H1 (cell line): ENCODE results near the gene TSHZ2. TPM values are rescaled to one million over a fixed set of nuclear protein-coding genes. Genes with fewer than 3 reads are reported as not detected.

ENCODE experiments used
- CTCF ChIA-PET: fragments of 300-600 bp; sonication (Branson Sonifier 250); formaldehyde crosslinking; loops from one replicate; lab custom pipeline; 2021; ENCODE audit not compliant: partially characterized antibody; lab: Charles Lee
- POLR2A ChIA-PET: fragments of 300-600 bp; sonication (Branson Sonifier 250); formaldehyde crosslinking; loops from one replicate; lab custom pipeline; 2021; ENCODE audit warnings: inconsistent platforms; ENCODE audit not compliant: partially characterized antibody; lab: Charles Lee
- DNase-seq, 2 experiments: peaks; one replicate each; pipeline versions ENCODE4 v3.0.0 to v3.0.0-alpha.2; 2010 to 2022; ENCODE audit warnings: low spot score in 2 of 2, low read depth in 1 of 2, mixed read lengths in 1 of 2
- FAIRE-seq: peaks from 2 replicates; lab custom pipeline; 2011; peaks lifted over from hg19 to GRCh38; lab: Jason Lieb, UNC
- H2AFZ ChIP-seq: 2 replicates; pipeline ENCODE4 v1.8.1; 2012; ENCODE audit warnings: low read length, inconsistent platforms
- H2AK5ac ChIP-seq: 2 replicates; pipeline ENCODE4 v1.6.1; 2013; ENCODE audit warnings: low read depth, low read length
- H2BK120ac ChIP-seq: replicated peaks from 2 replicates; pipeline ENCODE3; 2013; ENCODE audit warnings: low read depth, low read length, inconsistent platforms
- H2BK12ac ChIP-seq: 2 replicates; pipeline ENCODE4 v1.6.1; 2013; ENCODE audit warnings: low read depth, low read length
- H2BK15ac ChIP-seq: 2 replicates; pipeline ENCODE4 v1.6.1; 2013; ENCODE audit warnings: low read length
- H2BK20ac ChIP-seq: 2 replicates; pipeline ENCODE4 v1.6.1; 2013; ENCODE audit warnings: low read length
- H2BK5ac ChIP-seq: 2 replicates; pipeline ENCODE4 v1.6.1; 2013; ENCODE audit warnings: low read depth, low read length
- H3K14ac ChIP-seq: 2 replicates; pipeline ENCODE4 v1.6.1; 2013; ENCODE audit warnings: inconsistent platforms; ENCODE audit not compliant: insufficient read length
- H3K18ac ChIP-seq: 2 replicates; pipeline ENCODE4 v1.6.1; 2013; ENCODE audit warnings: low read length; ENCODE audit errors: extremely low read depth
- H3K23ac ChIP-seq: 2 replicates; pipeline ENCODE4 v1.6.1; 2013; ENCODE audit warnings: inconsistent platforms; ENCODE audit not compliant: insufficient read length
- H3K23me2 ChIP-seq: 2 replicates; pipeline ENCODE4 v1.6.1; 2013; ENCODE audit warnings: low read depth, low read length
- H3K27ac ChIP-seq: 2 replicates; pipeline ENCODE4 v1.6.1; 2011; ENCODE audit warnings: low read depth, low read length, inconsistent platforms
- H3K27me3 ChIP-seq, 4 experiments: replicated peaks in 1 of 4; 1 replicate in 1 of 4; 2 replicates in 3 of 4; pipeline versions ENCODE4 v1.6.1 to v1.8.1; 2011 to 2013; ENCODE audit warnings: low read length in 3 of 4, mild to moderate bottlenecking in 3 of 4, inconsistent platforms in 2 of 4, mixed read lengths in 2 of 4, moderate library complexity in 1 of 4; ENCODE audit not compliant: control insufficient read depth in 3 of 4, insufficient read depth in 3 of 4; ENCODE audit errors: extremely low read depth in 1 of 4
- H3K36me3 ChIP-seq, 4 experiments: 2 replicates each; pipeline versions ENCODE4 v1.6.1 to v1.8.1; 2011 to 2013; ENCODE audit warnings: mild to moderate bottlenecking in 4 of 4, low read length in 3 of 4, moderate library complexity in 2 of 4, control low read depth in 1 of 4, inconsistent platforms in 1 of 4; ENCODE audit not compliant: insufficient read depth in 4 of 4, control insufficient read depth in 2 of 4
- H3K4ac ChIP-seq: replicated peaks from 2 replicates; pipeline ENCODE3; 2013; ENCODE audit warnings: low read length, low read depth, mixed read lengths, inconsistent platforms; ENCODE audit not compliant: insufficient read length
- H3K4me1 ChIP-seq, 4 experiments: replicated peaks in 1 of 4; 1 replicate in 1 of 4; 2 replicates in 3 of 4; pipeline versions ENCODE4 v1.6.1 to v1.8.1; 2011 to 2013; ENCODE audit warnings: low read length in 3 of 4, inconsistent platforms in 2 of 4, mixed read lengths in 1 of 4; ENCODE audit not compliant: insufficient read depth in 4 of 4, control insufficient read depth in 3 of 4
- H3K4me2 ChIP-seq, 2 experiments: 2 replicates each; pipeline versions ENCODE4 v1.6.1 to v1.8.1; 2011 to 2013; ENCODE audit warnings: low read depth in 2 of 2, low read length in 2 of 2, control low read depth in 1 of 2, inconsistent platforms in 1 of 2, mild to moderate bottlenecking in 1 of 2; ENCODE audit not compliant: insufficient read depth in 1 of 2
- H3K4me3 ChIP-seq, 4 experiments: fragments of 200-600, 300-600 bp in 1 of 4; sonication (generic), shearing (Covaris generic), sonication (Bioruptor Twin) in 1 of 4; 2 replicates each; pipeline versions ENCODE4 v1.5.1 to v1.8.1; 2011 to 2016; ENCODE audit warnings: low read length in 4 of 4, low read depth in 3 of 4, control low read depth in 2 of 4, inconsistent platforms in 2 of 4, mild to moderate bottlenecking in 2 of 4, mixed read lengths in 1 of 4, moderate library complexity in 1 of 4; ENCODE audit not compliant: insufficient read depth in 2 of 4; ENCODE audit errors: extremely low read depth in 1 of 4
- H3K56ac ChIP-seq: replicated peaks from 2 replicates; pipeline ENCODE3; 2013; ENCODE audit warnings: low read depth, mild to moderate bottlenecking, mixed read lengths, low read length, inconsistent platforms; ENCODE audit not compliant: insufficient read length
- H3K79me1 ChIP-seq: 2 replicates; pipeline ENCODE4 v1.6.1; 2013; ENCODE audit warnings: low read depth, low read length, control low read depth
- H3K79me2 ChIP-seq, 2 experiments: 2 replicates each; pipeline versions ENCODE4 v1.6.1 to v1.8.1; 2012 to 2013; ENCODE audit warnings: low read length in 2 of 2, mild to moderate bottlenecking in 2 of 2, inconsistent platforms in 1 of 2; ENCODE audit not compliant: insufficient read depth in 2 of 2, control insufficient read depth in 1 of 2
- H3K9ac ChIP-seq, 4 experiments: replicated peaks in 1 of 4; 1 replicate in 1 of 4; 2 replicates in 3 of 4; pipeline versions ENCODE4 v1.6.1 to v1.8.1; 2011 to 2013; ENCODE audit warnings: low read depth in 3 of 4, low read length in 3 of 4, control low read depth in 2 of 4, mild to moderate bottlenecking in 2 of 4, moderate library complexity in 2 of 4, inconsistent platforms in 1 of 4; ENCODE audit errors: extremely low read depth in 1 of 4
- H3K9me3 ChIP-seq, 2 experiments: 2 replicates each; pipeline versions ENCODE4 v1.6.1 to v1.8.1; 2012 to 2013; ENCODE audit warnings: mild to moderate bottlenecking in 2 of 2, moderate library complexity in 2 of 2, control low read depth in 1 of 2, inconsistent platforms in 1 of 2, low read depth in 1 of 2, low read length in 1 of 2, mixed read lengths in 1 of 2; ENCODE audit not compliant: insufficient read depth in 2 of 2
- H4K20me1 ChIP-seq, 2 experiments: replicated peaks in 1 of 2; 2 replicates each; pipeline versions ENCODE3 to v1.8.1; 2011 to 2013; ENCODE audit warnings: inconsistent platforms in 2 of 2, low read length in 2 of 2, mild to moderate bottlenecking in 1 of 2; ENCODE audit not compliant: insufficient read depth in 2 of 2, control insufficient read depth in 1 of 2
- H4K5ac ChIP-seq: 2 replicates; pipeline ENCODE4 v1.6.1; 2013; ENCODE audit warnings: low read length, low read depth, mixed read lengths, inconsistent platforms; ENCODE audit not compliant: insufficient read length
- H4K8ac ChIP-seq: 2 replicates; pipeline ENCODE4 v1.8.0; 2013; ENCODE audit warnings: mild to moderate bottlenecking, moderate library complexity, low read length, inconsistent platforms; ENCODE audit not compliant: insufficient read depth; ENCODE audit errors: extremely low read depth
- H4K91ac ChIP-seq: replicated peaks from 2 replicates; pipeline ENCODE3; 2013; ENCODE audit warnings: low read length, mixed read lengths, inconsistent platforms; ENCODE audit not compliant: insufficient read length
- ATF2 ChIP-seq: IDR thresholded peaks from 2 replicates; pipeline ENCODE4 v1.6.1; 2012; ENCODE audit warnings: low read length, inconsistent platforms
- BACH1 ChIP-seq: IDR thresholded peaks from 2 replicates; pipeline ENCODE4 v1.6.1; 2012; ENCODE audit warnings: low read length, improper control_type of control experiment
- BRCA1 ChIP-seq: IDR thresholded peaks from 2 replicates; pipeline ENCODE4 v1.6.1; 2012; ENCODE audit warnings: low read depth, low read length, improper control_type of control experiment
- CHD1 ChIP-seq: IDR thresholded peaks from 2 replicates; pipeline ENCODE4 v1.6.1; 2012; ENCODE audit warnings: low read depth, low read length, improper control_type of control experiment
- CTCF ChIP-seq, 3 experiments: IDR thresholded peaks; 1 replicate in 2 of 3; 2 replicates in 1 of 3; pipeline versions ENCODE4 v1.5.1 to v1.6.1; 2011; ENCODE audit warnings: low read length in 3 of 3, mild to moderate bottlenecking in 3 of 3, inconsistent platforms in 2 of 3, low read depth in 1 of 3, moderate library complexity in 1 of 3; ENCODE audit not compliant: insufficient read depth in 1 of 3; ENCODE audit errors: control extremely low read depth in 1 of 3
- JUN ChIP-seq: IDR thresholded peaks from 2 replicates; pipeline ENCODE4 v1.6.1; 2011; ENCODE audit warnings: low read depth, mild to moderate bottlenecking, improper control_type of control experiment, low read length
- KDM5A ChIP-seq: fragments of 200-600 bp; IDR thresholded peaks from 2 replicates; pipeline ENCODE4 v1.7.1; 2012; ENCODE audit warnings: mild to moderate bottlenecking, low read length, inconsistent platforms, mixed read lengths
- ZNF274 ChIP-seq: IDR thresholded peaks from 2 replicates; pipeline ENCODE4 v1.7.0; 2012; ENCODE audit warnings: low read length, borderline replicate concordance; ENCODE audit errors: extremely low read depth
- WGBS, 2 experiments: shearing (Covaris generic) in 1 of 2; methylation state at CpG; one replicate each; pipeline versions ENCODE4 v1.1.6 to v1.1.7; 2013 to 2015; ENCODE audit warnings: low lambda C conversion rate in 2 of 2, mixed read lengths in 2 of 2, inconsistent platforms in 1 of 2, low coverage in 1 of 2, missing lambda C conversion rate in 1 of 2; ENCODE audit not compliant: insufficient replicate concordance in 2 of 2, insufficient coverage in 1 of 2, insufficient read length in 1 of 2; ENCODE audit errors: extremely low coverage in 1 of 2, missing lambda C conversion rate in 1 of 2; 5-methylcytosine and 5-hydroxymethylcytosine counted together
- polyA plus RNA-seq, 7 experiments: library from polyadenylated mRNA; depleted of rRNA in 3 of 7; stranded (reverse) in 5 of 7; unstranded in 2 of 7; fragments of >200 nt in 5 of 7; fragments of 200-250 nt in 2 of 7; gene quantifications; 1 replicate in 5 of 7; 2 replicates in 1 of 7; 4 replicates in 1 of 7; pipeline versions ENCODE4 v1.2.1 to v1.2.3, GENCODE V29; 2011 to 2013; ENCODE audit warnings: missing spikeins in 2 of 7, mixed read lengths in 2 of 7
- total RNA-seq: library from RNA; stranded (reverse); fragmentation: NEBNext Ultra II Directional; extraction: Animal tissue kit (Norgen Biotek cat#: 25700); gene quantifications from 2 replicates; pipeline ENCODE4 v1.2.1, GENCODE V29; 2021
- TF ChIP-seq, protein P1 (sequence below): IDR thresholded peaks from 2 replicates; pipeline ENCODE4 v1.6.1; 2011; ENCODE audit warnings: low read length, improper control_type of control experiment

The TSHZ2 gene
- total and polyA plus RNA-seq, 2 of the 8 experiments (the other 6 are each of a cell fraction or from before 2014, with no cell fraction given) = 0.14 to 0.30 TPM

DNA sequence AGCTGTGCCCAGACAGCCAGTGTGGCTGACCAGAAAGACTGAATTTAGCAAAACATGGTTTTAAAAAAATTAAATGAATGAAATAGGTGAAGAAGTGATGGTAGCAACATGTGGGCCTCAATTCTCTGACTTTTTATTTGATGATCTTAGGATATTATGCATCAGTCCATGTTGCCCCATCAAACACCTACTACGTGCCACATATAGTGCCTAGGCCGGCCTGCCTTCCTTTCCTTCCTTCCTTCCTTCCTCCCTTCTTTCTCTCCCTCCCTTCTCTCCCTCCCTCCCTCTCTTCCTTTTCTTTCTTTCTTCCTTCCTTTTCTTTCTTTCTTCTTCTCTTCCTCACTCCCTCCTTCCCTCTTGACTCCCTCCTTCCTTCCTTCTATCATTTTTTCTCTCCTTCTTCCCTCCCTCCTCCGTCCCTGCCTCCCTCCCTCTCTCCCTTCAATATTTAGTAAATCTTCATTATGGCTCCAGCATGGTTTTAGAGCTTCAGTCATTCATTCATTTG lies 209.8 kb downstream of the TSHZ2 start:
- no peak overlapping the region for H3K56ac ChIP-seq
- no peak overlapping the region for H3K27ac ChIP-seq
- H3K4me3 ChIP-seq = no peak overlapping the region
- H3K14ac ChIP-seq = no peak overlapping the region
- ChIA-PET POLR2A (no interaction called here), CTCF (interaction anchor here (0.7 kb wide), 1 partner anchor 768 kb away, joined by 3 read pairs; no protein-coding TSS in a partner anchor)
- no peaks in the 10 kb centered on the region for H3K23me2 ChIP-seq
- no peak overlapping the region for H2AK5ac ChIP-seq
- DNase-seq (no peak), FAIRE-seq (no peak)
- H2AFZ ChIP-seq = no peak overlapping the region
- no peak overlapping the region for H3K9ac ChIP-seq
- no peaks in the 10 kb centered on the region for H3K79me2 ChIP-seq
- no peak overlapping the region for H3K4ac ChIP-seq
- no peak overlapping the region for H3K23ac ChIP-seq
- H2BK20ac ChIP-seq = no peak overlapping the region
- no peaks in the 10 kb centered on the region for H3K79me1 ChIP-seq
- no peaks in the 10 kb centered on the region for H4K20me1 ChIP-seq
- H3K27me3 ChIP-seq = no peaks in the 10 kb centered on the region
- no peaks in the 10 kb centered on the region for H3K9me3 ChIP-seq
- H2BK12ac ChIP-seq = no peak overlapping the region
- no peak overlapping the region for H3K4me2 ChIP-seq
- no peak overlapping the region for H2BK5ac ChIP-seq
- H2BK120ac ChIP-seq = no peak overlapping the region
- H4K8ac ChIP-seq = no peak overlapping the region
- no peak overlapping the region for H3K18ac ChIP-seq
- peaks cover 0 to 2% (median 0%) of the 10 kb centered on the region in 4 experiments; a peak in 1 of 7 replicates for H3K4me1 ChIP-seq
- 57 to 83% methylated on average over 1 to 3 of the region's 3 CpGs for WGBS, 2 experiments
- H3K36me3 ChIP-seq = no peaks in the 10 kb centered on the region
- no peak overlapping the region for H4K91ac ChIP-seq
- H4K5ac ChIP-seq = no peak overlapping the region
- H2BK15ac ChIP-seq = no peak overlapping the region
- TF ChIP-seq ZNF274 = no peak
- TF ChIP-seq JUN = no peak
- no peak for TF ChIP-seq CHD1
- no peak for TF ChIP-seq KDM5A
- no peak for TF ChIP-seq CTCF (IDR thresholded peaks at IDR 0.05; ENCODE audit: control extremely low read depth in 1 of 3, insufficient read depth in 1 of 3, low read depth in 1 of 3, low read length in 3 of 3)
- TF ChIP-seq, protein P1, sequence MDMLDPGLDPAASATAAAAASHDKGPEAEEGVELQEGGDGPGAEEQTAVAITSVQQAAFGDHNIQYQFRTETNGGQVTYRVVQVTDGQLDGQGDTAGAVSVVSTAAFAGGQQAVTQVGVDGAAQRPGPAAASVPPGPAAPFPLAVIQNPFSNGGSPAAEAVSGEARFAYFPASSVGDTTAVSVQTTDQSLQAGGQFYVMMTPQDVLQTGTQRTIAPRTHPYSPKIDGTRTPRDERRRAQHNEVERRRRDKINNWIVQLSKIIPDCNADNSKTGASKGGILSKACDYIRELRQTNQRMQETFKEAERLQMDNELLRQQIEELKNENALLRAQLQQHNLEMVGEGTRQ = no peak
- no peak for TF ChIP-seq BACH1
- no peak for TF ChIP-seq ATF2
- no peak for TF ChIP-seq BRCA1
